HG02571 (cell line): ENCODE results near the gene GAS7.
"Not testable (repeated sequence)": the region's sequence is repeated elsewhere in the genome, so short reads cannot be mapped to it uniquely, and the experiment has no call there.

Experiments
- ATAC-seq: cut with Tn5 transposase; IDR thresholded peaks from one replicate; pipeline ENCODE4 v1.9.1; 2021; ENCODE audit warnings: mild to moderate bottlenecking, moderate library complexity; ENCODE audit not compliant: unreplicated experiment

GAS7 gene

DNA sequence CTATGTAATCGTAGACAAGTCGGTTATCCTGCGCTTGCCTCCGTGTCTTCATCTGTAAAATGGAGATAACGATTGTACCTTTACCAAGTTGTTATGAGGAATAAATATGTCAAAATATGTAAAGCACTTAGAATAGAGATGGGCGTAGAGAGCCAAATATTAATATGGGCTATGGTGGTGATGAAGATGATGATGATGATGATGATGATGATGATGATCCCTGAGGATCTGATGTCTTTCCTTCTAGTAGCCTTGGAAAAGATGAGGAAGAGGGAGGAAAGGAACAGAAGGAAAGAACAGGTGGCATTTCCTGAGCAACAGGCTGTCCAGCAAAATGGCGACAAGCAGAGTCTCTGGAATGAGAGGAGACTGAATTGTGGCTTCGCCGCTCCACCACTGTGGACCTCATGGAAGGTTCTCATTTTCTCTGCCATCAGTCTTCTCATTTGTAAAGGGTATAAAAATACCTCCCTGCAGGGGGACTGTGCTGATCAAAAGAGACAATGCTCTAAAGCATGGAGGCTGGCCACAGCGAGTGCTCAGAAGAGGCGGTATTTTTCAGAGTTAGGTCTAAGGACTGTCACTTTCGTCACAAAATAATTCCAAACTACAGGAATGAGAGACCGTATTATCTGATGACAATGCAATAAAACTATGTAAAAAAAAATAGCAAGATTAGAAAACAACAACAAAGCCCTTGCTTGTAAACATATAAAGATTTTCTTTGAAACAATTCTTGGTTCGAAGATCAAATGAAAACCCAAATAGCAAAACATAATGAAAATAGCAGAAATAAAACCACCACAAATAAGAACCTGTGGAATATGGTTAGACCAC is 276.2 kb downstream of the GAS7 start:
- ATAC-seq = no peak

DNA sequence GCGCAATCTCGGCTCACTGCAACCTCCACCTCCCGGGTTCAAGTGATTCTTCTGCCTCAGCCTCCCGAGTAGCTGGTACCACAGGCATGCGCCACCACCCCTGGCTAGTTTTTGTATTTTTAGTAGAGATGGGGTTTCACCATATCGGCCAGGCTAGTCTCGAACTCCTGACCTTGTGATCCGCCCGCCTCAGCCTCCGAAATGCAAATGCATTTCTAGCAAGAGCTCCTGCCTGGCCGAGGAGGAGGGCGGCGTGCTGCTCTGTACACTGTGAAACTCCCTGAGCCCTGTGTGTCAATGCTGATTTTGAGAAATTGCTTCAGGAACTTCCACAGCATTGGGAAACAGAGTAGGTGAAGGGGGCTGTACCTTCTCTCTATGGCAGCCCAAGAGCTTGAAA is 277.2 kb downstream of the GAS7 start:
- ATAC-seq = not testable (repeated sequence)

DNA sequence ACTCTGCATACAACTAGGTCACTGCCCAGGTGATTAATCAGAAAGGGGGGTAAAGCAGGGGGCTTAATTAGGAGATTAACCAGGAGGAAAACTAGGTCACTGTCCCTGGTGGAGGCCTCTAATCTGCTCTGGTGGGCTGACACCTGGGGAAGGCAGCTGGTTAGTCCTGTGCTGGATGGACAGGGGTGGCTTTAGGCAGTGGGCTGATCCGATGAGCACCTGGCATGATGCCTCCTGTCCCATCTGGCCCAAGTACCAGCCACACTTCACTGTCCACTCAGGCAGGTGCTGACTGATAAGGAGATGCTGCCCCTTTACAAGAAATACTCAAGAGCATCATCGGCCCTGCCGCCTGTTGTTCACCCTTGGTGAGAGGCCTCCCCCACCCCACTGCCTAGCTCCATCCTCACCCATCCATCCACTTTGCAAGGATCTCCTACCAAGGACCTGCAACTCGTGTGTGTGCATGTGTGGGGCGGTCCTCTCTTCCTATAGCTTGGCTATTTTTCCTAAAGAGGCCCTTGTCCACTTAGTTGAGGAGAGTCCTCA is 279.5 kb downstream of the GAS7 start:
- ATAC-seq = no peak

DNA sequence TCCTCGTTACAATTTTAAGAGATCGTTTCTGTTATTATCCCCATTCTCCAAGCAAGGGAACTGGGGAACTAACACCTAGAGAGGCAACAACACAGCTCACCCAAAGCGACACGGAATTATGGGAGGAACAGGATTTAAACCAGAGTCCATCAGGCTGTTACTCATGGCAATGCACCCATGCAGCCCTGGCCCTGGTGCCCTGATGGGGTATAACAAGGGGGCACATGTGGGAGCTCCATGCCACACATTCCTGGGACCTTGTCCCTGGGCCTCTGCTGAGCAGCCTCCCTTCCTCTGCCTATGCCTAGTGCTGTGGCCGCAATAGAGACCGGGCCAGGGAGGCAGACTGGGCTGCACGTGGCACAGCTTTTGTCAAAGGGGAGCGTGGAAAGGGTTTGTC is 280.1 kb downstream of the GAS7 start:
- ATAC-seq = no peak

DNA sequence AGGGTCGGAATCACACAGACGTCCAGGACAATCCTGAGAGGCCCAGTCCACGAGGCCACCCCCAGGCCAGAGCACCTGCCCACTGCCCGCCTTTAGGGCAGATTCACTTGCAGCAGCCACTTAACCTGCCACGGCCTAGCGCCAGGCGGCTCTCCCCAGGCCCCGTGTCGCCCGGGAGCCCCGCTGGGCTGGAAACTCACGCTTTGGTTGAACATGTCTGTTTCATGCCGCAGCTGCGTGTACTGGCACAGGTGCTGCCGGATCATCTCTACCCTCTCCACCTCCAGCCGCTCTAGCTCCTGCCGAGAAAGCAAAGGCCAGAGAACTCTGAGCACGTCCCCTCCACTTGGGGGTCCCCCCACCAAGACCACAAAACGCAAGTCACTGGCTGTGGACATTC is 280.6 kb downstream of the GAS7 start:
- no peak for ATAC-seq

DNA sequence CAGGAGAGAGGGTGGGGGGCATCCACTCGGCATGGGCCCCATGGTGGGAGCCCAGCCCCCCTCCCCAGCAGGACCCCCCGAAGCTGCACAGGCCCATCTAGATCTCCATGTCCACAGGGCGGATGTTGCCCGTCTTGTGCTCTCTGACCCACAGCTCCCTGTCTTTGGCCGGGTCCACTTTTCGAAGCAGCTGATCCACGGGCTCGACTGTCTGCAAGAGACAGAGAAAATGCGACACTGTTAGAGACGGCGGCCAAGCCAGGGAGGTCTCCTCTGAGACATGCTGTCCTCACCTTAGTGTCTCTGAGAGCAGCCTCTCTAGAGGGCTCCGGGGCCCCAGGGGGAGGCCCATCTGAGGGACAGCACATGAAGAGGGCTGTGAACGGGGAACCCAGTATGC is 281.3 kb downstream of the GAS7 start:
- no peak for ATAC-seq

DNA sequence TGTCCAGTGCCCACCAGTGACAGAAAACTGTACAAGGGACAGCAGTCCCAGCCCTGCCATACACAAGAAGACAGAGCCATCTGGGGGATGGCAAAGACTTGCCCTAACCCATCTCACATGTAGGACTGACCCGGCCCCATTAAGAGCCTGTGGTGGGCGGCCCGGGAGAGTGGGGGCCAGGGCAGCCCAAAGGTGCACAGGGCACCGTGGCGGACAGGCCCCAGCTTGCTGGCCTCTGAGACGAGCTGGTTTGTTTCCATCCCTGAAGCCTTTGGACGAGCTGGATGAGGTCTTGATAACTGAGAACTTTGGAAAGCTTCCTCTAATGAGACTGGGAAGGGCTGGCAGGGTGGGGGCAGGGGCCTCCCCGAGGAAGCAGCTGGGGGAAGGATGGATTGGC is 282.3 kb downstream of the GAS7 start:
- no peak for ATAC-seq

DNA sequence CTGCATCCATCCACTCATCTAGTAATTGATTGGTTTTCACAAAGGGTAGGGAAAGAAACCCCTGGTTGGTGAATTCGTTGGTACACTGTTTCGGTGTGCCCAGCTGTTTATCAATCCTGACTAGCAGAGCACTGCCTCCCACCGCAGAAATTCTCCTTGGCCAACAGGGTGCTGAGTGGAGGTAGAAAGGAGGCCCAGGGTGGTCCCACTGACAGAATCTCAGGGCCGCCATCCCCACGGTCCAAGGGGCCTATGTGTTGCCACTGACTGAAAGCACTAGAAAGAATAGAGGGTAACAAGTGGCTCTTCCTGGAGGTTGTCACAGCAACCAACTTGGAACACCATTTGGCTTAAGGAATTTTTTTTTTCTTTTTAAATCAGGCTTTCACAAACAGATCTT is 284.9 kb downstream of the GAS7 start:
- no peak for ATAC-seq

DNA sequence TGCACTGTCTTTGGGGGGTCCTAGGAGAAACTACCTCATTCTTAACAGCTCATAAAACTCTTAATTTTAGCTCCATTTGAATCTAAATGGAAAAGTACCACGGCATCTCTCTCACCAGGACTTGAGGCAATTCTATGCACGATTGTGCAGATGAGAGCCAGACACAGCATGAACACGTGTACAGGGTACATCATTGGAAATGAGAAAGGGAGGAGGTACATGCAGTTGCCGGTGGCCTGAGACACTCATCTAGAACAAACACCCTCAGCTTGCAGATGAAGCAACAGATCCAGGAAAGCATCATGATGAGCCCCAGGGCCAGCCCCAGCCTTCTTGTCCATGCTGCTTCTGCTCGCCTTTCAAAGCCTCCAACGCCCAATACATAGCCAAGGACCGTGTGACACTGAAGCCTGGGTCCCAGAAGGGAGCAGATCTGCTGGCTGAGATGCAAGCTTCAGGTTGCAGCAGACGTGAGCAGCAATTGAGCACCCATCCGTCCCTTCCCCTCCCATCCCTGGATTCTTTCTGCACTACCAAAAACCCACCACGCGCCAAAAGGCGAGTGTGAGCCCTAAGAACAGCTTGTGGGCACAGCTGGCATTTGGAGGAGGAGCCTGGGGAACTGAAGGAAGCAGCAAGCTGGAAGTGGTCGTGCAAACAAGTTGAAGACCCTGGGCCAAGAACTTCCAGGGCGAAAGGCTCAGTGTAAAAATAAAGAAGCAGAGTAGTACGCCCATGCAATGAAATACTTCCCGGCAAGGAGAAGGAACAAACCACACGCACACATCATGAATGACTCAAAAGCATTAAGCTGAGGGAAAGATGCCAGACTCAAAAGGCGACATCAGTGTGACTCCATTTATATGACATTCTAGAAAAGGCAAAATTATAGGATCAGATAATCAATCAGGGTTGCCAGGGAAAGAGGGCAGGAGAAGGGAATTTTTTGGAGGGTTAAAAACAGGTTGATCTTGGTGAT is 286.0 kb downstream of the GAS7 start:
- no peak for ATAC-seq

DNA sequence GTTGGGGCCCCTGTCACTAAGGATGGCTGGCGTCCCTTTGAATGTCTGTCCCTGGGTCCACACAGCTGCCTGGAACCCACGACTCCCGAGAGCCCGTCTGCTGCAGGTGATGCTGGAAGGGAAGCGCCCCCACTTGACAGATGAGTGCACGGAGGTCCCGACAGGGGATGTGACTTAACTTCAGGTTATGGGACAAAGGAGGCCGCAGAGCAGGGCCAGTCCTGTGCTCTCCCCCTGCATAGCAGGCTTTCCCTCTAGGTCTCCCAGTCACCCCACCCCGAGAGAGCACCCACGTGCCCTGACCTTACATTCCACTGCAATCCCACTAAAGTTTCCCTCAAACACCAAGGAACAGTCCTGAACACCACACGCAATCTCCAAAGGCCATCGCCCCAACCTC is 287.3 kb downstream of the GAS7 start:
- no peak for ATAC-seq

DNA sequence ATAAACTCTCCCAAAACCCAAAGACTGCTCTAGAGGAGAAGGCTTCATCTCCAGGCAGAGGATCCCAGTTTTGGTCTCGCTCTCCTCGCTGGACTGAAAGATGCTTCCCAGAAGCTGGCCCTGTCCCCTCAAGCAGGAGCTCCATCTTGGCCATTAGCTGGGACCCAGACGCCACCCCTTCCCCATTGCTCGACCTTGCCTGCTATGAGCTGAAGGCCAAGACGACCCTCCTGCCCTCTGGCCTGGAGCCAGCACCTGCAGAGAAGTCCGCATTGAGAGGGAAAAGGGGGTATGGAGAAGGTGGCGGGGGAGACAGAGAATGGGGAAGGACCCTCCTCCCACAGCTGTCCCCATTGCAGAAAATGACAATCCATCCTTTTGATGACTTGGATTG is 289.8 kb downstream of the GAS7 start:
- ATAC-seq = no peak

DNA sequence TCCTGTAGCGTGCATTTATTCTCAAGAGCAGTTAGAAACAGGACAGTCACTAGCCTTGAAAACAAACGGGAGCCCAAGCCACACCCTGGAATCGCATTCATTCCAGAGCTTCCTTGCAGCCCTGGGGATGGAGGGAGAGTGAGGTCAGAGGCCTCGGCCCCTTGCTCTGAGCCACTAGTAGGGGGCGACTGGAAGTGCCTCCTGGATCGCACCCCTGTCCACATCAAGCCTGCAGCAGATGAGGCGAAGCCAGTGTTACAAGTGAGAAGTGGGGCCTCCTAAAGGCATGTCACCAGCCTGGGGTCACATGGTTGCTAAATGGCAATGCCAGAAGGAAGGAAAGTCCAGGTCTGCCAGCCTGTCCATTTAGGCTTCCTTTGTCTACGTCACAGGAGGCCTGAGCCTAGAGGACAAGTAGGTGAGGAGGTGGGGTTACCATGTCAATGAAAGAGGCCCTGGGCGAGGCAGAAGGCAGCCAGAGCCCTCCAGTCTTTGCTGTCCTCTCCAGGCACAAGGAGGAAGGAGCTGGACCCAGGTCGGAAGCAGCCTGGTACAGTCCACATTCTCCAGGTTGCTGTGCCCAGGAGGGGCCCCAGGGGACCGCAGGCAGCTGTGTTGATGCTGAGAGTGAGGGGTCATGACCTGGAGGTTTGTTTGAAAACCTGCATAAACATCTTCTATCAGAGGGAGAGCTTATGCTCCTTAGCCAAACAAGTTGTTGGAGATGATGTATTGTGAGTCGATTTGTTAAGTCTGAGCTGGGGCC is 290.3 kb downstream of the GAS7 start:
- ATAC-seq = no peak

DNA sequence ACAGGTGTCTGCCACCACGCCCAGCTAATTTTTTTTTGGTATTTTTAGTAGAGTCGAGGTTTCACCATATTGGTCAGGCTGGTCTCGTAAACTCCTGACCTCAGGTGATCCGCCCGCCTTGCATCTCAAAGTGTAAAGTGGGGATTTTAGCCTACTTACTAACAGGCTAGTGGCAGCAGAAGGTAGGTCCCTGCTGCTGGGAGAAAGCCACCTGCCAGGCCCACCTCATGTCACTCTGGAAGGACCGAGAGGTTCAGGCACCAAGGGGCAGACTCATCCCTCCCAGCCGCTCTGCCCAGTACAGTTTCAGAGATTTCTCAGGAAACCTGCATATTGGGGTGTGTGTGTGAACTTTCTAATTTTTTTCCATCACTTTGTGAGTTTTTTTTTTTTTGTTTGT is 291.3 kb downstream of the GAS7 start:
- no peak for ATAC-seq

DNA sequence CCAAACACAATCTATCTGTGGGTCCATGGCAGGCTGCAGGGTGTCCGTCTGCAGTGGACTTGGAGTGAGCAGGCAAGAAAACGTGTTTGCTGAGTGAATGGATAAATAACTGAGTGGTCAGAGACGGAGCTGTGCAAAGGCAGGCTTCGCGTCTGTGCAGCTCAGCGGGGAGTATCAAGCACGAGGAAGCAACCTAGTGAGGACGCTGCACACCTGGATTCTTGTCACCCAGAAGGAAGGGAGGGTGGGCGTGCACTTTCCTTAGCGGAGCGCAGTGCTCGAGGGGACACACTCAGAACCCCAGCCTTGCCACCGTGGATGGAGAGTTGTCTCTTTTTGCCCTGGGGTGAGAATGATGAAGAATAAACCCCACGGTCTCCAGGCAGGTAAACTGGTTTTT is 291.8 kb downstream of the GAS7 start:
- ATAC-seq = no peak

DNA sequence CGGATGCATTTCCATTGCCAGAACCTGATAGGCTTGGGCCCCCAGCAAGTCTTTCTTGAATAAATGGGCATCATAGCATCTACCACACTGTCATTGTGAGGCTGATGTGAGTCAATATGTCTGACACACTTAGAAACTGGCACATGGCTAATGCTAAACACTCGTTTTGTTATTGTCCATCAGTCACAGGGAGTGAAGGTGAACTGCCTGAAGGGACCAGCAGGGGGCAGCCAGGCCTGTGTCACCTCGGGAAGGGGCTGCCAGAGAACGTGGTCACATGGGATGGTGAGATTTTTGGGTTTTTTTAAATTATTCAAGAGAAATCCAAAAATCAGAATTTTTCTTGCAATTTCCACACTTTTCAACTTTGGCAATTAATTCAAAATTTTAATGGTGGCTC is 292.5 kb downstream of the GAS7 start:
- no peak for ATAC-seq

DNA sequence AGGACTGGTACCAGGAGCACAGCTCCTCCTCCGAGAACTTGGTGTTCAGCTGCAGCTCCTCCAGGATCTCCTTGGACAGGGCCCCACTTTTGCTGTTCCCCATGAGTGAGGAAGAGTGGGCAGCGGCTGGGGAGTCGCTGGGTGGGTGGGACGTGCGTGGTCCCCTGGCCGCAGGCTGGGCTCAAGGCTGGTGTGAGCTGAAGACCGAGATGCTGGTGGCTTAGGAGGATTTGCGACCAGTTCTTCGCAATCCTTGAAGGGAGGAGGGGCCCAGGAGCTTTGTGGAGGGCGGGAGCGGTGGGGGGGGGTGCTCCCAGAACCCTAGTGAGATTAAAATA is 293.4 kb downstream of the GAS7 start, which contains the start of gene RCVRN:
Gene RCVRN (minus strand): TSS at position 194 of the 338 bp plus-strand sequence. CDS start 91 bp downstream, at position 103.
- no peak for ATAC-seq

DNA sequence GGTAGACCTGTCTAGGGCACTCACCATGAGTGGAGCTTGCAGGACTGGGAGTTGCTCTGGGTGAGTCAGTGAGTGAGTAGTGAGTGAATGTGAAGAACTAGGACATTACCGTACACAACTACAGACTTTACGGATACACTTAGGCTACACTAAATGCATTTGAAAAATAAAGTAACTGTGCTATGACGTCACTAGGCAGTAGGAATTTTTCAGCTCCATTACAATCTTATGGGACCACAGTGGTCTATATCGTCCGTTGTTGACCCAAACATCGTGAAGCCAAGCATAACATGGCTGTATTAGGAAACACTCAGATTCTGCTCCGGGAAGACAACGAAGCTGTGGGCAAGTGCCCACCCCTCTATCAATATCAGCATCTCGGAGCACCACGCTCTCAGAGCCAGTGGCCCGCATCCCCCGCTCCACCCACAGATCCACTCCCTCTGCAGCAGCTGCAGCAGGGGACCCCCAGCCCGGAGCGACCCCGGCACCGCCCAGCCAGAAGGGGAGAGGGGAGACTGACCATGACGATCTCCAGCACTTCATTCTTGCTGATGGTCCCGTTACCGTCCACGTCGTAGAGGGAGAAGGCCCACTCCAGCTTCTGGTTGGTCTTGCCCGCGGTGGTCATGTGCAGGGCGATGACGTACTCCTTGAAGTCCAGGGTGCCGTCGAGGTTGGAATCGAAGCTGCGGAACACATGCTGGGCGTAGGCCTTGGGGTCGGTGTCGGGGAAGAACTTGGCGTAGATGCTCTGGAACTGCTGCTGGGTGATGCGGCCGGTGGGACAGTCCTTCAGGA is 293.9 kb downstream of the GAS7 start:
- no peak for ATAC-seq

DNA sequence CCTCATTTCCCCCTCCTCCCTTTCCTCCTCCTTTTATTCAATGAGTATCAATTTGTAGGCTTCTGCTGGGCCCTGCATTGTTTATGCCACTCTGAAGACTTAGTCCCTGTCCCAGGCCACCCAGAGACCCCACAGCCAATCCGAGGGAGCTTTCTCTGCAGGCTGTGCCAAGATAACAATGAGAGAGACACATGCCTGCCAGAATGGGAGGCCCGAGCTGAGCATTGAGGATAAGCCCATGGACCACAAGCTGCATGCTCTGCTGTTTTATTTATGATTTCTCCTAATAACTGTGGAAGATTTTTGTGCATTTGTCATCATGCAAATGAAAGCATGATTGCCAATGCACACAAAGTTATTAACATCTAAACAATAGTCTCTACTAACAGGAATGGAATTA is 296.3 kb downstream of the GAS7 start:
- ATAC-seq = no peak

DNA sequence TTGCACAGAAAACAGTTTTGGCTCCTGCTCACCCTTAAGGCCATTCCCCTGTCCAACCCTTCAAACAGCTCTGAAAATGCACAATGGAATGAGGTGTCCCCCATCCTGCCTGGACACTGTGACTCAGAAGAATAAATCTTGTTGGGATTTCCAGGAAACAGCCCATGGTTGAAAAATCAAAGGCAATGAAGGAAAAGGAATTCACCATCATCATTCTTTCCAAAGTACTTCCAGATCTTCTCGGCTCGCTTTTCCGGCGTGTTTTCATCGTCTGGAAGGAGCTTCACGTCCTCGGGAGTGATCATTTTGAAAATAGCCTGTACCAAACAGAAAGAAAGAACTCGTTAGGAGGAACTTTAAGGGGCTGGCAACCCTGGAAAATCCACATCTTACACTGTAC is 297.6 kb downstream of the GAS7 start:
- ATAC-seq = no peak

DNA sequence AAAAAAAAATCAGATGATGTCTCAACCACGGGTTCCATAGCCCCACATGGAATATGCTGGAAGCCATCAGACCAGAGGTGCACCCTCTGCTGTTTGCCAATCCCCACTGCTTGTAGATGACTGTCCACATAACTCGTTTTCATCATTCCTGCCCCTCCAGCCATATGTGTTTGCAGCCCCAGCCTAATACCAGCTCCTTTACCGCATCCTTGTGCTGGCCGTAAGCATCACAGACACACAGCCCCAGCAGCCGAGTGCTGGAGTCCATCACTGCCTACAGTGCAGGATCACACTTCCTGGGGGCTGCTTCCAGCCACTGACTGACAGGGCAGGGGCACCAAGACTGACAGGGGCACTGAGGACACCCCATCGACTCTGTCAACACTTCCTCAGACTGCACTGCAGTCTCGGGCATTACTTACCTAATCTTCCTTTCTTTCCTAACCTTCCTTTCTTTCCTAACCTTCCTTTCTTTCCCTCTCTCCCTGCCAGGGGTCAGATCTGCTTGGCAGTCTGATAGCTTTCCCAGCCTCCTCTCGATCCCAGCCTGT is 298.3 kb downstream of the GAS7 start:
- ATAC-seq = no peak
